GM12872 (cell line): ENCODE data around the gene MVK.

ENCODE experiments used
- CTCF ChIP-seq: IDR thresholded peaks from 3 replicates; pipeline ENCODE4 v1.5.1; 2011; ENCODE audit warnings: low read depth, mild to moderate bottlenecking, low read length, moderate library complexity; ENCODE audit not compliant: insufficient read depth

The MVK gene

GRCh38 chr12:109579639-109580038, 6.0 kb downstream of the MVK start:
- no peak for TF ChIP-seq CTCF

DNA sequence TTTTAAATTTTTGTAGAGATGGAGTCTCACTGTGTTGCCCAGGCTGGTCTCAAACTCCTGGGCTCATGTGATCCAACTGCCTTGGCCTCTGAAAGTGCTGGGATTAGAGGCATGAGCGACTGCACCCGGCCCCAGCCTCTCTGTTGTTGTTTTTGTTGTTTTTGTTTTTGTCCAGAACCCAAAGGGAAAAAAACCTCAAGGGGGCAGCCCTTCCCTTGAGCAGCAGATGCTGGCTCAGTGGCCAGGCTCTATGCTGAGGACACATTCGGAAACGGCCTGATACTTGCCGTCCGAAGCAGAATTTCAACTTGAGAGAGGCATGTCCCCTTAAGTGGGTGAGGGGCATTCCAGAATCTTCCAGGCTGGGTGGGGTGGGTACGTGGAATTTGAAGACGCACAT, 6.7 kb downstream of the MVK start:
- TF ChIP-seq CTCF: no peak

DNA sequence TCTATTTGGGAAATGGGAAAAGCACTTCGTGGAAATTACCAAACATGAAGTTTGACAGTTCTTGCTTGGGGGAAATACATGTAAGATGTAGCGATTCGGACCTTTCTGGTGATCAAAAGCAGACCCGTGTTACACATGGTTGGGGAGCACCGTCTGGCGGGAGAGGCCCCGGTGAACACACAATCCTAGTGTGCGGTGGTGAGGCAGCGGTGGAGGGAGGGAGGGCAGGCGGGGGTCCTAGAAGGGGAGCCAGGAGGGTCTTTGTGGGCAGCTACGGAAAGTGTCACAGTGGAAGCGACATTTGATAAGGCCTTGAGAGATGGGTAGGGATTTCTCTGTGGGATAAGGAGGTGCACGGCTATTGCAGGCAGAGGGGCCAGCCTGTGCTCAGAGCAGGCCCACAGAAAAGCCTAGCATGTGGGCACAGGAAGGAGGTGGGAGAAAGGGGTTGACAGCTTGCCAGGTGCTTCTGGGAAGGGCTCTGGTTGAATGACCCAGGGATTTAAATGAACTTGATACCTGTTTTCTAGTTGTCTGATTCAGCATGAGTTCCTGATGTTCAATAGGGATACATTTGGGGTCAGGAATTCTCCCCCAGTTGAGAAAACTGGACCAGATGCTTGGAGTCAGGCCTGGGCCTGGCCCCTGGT, 7.2 kb downstream of the MVK start:
- no peak for TF ChIP-seq CTCF

DNA sequence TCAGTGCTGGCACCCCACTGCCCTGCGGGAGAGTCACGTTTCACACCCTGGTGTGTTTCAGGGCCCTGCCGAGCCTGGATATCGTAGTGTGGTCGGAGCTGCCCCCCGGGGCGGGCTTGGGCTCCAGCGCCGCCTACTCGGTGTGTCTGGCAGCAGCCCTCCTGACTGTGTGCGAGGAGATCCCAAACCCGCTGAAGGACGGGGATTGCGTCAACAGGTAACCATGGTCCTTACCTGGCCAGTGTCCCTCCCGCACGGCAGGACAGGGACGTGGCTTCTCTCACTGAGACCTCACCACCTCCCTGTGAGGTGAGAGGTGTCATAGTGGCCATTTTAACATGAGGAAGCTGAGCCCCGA, 7.7 kb downstream of the MVK start:
- no peak for TF ChIP-seq CTCF

DNA sequence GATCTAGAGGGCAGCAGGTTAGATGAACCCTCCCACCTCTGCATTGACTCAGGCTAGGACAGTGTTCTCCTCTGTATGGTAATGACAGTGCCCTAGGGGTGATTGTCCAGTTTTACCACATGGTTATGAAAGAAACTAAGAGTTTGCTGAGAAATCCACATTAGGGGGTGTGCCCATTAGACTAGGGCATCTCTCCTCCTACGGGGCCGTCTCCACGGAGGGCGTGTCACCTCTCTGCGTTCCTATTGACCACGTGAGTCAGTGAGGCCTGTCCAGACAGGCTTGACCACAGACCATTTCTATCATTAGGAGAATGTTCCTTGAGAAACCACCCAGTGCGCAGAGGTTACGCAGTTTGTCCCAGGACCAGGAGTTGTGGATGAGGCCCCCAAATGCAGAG, 8.3 kb downstream of the MVK start:
- no peak for TF ChIP-seq CTCF

- TF ChIP-seq CTCF: no peak
Observed at GRCh38 chr12:109582636-109583035, 9.0 kb downstream of the MVK start.

DNA sequence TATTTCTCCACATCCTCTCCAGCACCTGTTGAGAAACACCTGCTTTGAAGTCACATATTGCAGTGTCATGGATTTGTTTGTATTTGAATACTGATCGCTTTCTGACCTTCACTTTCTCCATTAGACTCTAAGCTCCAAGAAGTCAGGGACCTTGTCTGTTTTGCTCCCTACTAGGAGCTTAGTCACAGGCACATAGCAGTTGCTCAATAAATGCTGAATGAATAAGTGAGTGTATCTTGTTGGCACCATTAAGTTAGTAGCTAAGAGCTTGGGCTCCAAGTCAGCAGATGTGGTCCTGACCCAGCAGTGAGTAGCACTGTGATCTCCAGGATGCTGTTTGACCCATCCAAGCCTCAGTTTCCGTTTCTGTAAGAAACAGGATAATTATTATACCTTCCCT, 10.1 kb downstream of the MVK start:
- TF ChIP-seq CTCF: no peak
